Inflammatory macrophage (primary cell): Measurements from ENCODE around the gene GAB1.
A peak's percentile ranks its signal among the peaks of the same experiment; 100 is the strongest.

Source experiments
- DNase-seq, 2 donors: peaks; one replicate each; pipeline ENCODE4 v3.0.0-alpha.2; 2020 to 2022

The GAB1 gene

DNA sequence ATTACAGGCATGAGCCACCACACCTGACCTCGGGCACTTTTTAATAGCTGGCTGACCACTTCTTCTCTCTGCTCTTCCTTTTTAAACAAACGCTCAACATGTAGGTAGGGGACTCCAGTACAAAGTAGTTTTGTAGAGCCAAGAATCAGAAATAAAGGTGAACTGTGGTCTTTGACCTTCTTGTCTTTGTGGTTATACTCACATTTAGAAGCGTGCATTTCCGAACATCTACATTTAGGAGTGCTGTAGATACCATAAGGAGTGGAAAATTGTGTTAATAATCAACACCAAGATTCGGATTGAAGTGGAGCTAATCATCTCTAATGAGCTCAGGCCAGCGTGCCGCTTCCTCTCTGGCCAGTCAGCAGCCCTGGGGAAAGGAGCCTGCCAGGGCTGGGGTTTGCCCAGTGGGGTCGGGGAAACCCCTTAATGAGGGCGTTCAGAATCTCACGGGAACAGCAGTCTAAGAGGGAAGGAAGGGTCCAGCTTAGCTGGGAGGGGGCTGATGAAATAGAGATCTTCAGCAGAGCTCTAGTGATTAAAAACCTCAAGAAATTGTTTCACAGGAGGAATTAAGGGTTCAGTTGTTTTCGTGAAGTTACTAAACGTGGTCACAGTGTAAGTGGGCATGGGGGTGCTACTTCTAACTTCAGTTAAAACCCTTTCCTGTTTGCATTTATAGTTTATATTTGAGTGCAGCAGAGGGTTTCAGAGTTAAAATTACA is 81.2 kb downstream of the GAB1 start:
- no peak for DNase-seq

DNA sequence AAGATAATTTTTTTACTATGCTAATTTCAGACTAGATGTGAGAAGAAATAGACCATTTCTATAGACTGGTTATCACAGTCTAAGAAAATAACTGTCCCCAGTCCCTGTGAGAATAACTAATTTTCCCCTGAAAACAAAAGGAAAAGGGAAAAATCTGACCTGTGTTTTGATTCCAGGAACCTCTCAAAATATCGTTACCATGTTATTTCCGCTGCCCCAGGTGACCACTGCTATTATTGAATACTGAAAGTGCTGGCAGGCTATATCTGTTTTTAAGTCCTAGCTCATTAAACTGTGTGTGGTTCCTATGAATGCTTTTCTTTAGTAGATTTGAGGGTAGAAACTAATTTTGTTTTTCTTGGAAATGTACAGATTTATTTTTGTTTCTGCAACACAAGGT is 83.6 kb downstream of the GAB1 start:
- no peak for DNase-seq

DNA sequence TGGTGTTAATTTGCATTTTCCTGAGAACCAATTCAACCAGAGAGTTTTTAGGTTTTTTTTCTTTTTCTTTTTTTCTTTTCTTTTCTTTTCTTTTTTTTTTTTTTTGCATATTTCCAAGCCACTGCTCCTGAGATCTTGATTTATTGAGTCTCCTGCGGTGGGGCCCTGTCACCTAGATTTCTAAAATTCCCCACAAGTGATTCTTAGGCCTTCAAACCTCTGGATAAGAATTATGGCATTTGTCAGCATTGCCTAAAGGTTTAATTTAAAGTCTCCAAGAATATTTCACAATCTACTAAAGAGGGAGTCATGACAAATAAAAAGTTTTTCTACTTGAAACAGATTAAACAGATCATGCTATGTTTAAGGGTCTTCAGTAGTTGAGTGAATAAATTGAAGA is 84.9 kb downstream of the GAB1 start:
- DNase-seq = no peak

DNA sequence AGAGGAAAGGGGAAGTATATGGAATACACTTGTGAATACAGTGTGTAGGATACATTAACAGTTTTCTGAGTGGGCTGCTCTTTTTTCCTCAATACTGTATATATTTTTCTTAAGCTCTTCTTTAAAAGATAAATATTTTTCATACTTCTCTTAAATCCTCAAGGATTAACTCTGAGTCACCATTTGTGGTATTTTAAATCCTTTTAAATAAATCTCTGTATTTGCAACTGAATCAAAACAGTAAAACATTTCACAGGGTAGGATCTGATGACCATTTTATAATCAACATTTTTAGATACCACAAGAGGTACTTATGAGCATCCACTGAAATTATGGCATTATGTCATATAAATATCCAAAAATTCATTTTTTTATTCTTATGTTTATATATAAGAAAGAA is 87.6 kb downstream of the GAB1 start:
- DNase-seq = peak in 1 of 2 donors; percentile 8

DNA sequence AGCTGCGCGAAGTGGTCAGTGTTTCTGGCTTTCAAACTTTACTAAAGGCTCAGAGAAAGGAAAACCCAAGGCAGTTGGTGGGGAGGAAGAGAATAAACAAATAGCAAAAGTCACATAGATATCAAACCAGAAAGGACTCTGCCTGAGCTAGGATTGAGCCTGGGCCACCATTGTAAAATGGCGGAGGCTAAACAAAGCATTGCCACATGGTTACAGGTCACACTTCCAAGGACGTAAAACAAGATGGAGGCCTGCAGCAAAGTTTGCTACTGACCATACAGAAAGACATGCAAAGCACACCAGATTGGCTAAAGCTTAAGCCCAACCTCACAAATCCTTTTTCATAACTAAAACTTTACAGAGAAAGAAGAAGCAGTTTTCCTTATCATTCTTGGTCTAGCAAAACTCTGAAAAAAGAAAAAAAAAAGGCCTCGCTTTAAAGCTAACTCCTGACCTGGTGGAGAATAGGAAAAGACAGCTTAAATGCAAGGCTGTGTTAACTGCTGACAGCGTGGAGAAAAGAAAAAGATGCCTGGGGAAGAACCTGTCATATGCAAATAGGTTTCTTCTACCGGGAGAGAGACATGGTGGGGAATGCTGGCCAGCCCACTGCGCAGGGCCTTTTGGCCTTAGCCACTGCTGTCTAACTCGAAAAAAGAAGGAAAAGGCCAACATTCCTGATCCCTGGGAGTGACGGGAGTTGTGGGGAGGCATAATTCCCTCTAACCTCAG is 95.0 kb downstream of the GAB1 start:
- no peak for DNase-seq

DNA sequence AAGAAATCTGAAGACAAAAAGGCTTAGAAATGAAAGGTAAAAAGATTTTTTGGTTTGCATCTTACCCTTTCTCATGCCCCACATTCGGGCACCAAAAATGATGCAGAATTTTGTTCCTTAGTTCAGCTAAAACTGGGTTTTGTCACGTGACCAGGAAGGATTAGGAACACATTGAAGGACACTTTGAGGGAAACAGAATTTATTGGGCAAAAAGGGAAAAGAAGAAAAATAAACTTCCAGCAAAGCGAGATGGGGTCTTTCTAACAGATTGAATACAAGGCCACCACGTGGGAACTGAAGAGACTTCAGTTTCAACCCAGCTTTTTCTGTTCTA is 95.5 kb downstream of the GAB1 start:
- DNase-seq = no peak

DNA sequence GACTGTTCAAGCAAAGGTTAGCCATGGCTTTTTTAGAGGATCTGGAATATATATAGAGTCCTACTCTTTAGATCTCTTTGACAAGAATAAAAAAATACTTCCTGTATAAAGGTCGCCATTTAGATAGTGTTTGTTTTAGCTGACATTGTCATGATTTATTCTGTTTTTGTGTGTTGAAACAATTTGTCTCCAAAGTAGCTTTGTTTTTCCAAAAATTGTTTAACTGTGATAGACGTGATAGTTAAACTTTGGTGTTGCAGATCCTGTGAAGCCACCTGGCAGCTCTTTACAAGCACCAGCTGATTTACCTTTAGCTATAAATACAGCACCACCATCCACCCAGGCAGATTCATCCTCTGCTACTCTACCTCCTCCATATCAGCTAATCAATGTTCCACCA is 96.6 kb downstream of the GAB1 start:
- DNase-seq = no peak

DNA sequence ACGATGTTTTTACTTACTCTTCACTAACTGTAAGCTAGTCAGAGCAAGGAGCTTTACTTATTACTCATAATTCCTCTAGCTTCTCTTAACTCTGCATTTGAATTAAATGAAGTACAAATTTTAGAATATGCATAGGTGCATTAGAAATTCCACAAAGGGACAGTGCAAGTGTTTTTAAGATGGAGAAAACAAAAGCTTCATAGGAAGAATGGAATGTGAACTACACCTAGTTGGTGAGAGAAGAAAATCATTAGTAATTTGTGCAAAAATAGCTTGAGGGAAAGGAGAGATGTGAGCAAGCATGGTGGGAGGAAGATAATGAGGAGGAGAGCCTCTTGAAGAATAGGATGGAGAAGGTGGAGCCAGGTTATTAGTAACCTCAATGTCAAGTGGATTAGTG is 99.3 kb downstream of the GAB1 start:
- no peak for DNase-seq

DNA sequence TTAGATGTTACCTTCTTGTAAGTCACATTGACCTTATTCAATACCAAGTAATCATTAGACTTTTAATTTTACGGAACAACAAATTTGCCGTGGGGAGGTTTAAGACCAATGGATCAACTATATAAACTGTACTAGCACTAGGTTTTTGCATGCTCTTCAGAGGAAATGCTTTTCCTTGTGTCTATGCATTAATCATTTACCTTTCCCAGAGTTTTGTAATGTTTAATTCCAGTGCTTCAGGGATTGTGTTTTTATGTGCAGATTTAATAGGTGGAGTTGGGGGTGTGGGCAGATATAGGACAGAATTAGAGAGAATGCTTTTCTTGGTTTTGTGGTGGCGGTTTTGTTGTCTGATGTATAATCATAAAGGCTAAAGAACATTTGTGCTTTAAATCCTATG is 100.8 kb downstream of the GAB1 start:
- no peak for DNase-seq

DNA sequence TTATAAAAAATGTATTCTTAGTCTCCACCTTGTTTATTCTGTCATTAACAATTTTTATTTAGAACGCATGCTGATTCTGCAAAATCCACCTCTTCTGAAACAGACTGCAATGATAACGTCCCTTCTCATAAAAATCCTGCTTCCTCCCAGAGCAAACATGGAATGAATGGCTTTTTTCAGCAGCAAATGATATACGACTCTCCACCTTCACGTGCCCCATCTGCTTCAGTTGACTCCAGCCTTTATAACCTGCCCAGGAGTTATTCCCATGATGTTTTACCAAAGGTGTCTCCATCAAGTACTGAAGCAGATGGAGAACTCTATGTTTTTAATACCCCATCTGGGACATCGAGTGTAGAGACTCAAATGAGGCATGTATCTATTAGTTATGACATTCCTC is 101.3 kb downstream of the GAB1 start:
- DNase-seq = no peak

DNA sequence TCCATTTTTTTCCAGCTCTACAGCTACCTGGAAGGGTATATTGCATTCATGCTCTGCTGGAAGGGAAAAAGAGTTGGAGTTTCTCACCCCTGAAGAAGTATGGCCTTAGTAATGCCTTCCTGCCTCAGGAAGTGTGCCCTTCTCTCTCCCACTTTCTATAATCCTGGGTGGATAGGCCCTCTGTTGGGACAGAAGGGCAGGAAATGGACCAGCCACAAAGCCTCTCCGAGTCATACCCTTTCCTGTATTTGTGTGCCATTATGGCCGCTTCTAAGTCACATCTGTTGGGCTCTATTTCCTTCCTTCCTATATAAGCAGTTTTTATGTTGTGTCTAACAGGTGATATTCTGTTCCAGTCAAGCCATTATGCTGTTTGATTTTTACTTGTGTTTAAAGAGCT is 102.0 kb downstream of the GAB1 start:
- no peak for DNase-seq

DNA sequence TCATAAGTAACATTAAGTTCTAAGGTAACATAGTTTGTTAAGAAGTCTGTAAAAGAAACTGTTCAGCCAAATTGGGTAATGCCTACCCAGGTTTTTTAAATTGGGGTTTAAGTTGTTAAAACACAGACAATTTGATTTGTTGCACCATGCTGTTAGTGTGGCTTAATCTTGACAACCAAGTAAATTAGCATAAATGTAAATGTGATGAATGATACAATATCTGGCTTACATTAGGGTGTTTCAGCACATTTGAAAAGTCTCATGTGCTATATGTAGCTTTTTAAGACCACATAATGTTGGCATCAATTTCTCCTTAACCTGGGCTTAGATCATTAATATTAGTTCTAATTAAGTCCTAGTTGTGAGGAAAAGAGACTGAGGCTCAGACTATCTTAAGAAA is 104.4 kb downstream of the GAB1 start:
- DNase-seq = no peak

DNA sequence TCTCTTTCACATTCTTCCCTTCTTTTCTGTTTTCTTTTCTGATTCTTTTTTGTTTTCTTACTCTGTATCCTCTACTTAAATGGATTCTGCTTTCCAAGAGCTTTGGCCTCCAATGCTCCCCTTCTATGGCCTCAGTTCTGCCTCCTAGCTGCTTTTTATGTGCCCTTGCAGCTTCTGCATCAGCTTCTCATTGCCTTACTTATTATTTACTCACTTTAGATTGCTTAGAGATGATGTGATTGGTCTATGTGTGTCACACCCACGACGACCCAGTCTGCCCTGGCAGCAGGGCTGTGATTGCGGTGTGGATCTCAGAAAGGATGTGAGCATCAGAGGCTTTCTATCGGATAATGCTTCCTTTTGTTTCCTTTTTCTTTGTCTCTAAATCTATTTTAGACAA is 105.0 kb downstream of the GAB1 start:
- DNase-seq = no peak

DNA sequence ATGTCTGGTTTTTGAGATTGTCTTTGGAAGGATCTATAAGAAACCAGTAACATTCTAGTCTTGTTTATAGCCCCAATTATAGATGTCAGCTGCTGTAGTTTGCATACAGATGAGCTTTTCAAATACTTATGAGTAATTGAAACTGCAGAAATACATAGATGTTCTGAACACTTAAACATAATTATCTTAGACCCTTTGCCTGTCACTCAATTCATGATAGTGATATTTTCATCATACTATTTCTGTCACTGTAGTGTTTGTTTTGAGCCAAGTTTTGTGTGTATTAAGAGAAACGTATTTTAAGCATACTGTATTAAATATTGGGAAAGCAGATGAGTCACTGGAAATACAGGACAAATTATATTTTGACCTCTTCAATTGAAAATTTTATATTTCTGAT is 107.1 kb downstream of the GAB1 start:
- no peak for DNase-seq

DNA sequence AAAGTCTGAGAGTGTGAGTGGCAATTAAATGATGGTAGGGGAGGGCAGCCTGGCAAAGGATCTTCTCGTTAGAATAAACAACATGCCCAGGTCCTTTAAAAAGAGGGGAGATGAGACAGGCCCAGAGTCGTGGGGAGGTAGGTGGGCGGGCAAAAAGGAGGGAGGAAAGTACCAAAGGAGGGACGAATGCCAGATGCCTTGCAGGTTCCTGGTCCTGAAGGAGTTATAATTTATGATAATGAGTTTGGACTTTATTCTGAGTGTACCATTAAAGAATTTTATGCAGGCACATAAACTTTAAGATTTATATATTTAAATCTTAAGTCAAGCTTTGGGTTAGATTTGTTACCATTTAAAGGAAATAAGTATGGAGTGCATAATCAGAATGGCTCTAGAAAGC is 114.5 kb downstream of the GAB1 start:
- DNase-seq = no peak

DNA sequence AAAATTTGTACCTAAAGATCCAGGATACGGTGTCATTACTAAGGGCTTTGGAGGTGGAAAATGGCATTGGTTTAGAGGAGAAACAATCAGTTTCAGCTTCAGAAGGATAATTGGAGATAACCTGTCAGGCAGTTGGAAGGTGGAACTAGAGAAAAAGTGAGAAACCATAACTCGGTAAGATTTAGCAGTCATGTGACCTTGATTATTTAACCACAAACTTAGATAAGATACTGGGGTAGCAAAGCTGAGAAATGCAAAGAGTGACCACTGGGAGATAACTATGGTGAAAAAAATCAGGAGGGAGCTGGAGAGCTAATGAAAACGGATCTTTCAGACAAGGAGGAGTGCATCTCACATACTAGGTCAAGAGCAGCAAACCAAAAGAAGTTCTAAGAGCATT is 118.5 kb downstream of the GAB1 start:
- DNase-seq = no peak

DNA sequence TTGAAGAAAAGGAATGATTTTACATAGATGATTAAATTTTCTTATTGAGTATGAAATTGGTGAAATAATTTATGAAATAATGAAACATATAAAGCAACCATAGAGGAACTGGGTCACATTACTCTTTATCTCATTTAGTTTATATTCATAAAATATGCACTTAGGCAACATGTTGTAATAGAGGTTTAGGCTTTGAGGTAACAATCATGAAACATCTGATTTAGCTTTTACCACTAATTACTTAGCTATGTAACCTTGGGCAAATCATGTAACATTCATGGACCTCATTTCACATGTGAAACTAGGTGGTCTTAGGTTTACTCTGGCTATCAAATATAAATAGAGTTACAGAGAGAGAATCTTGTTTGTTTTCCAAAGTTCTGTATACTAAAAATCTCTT is 122.3 kb downstream of the GAB1 start:
- no peak for DNase-seq

DNA sequence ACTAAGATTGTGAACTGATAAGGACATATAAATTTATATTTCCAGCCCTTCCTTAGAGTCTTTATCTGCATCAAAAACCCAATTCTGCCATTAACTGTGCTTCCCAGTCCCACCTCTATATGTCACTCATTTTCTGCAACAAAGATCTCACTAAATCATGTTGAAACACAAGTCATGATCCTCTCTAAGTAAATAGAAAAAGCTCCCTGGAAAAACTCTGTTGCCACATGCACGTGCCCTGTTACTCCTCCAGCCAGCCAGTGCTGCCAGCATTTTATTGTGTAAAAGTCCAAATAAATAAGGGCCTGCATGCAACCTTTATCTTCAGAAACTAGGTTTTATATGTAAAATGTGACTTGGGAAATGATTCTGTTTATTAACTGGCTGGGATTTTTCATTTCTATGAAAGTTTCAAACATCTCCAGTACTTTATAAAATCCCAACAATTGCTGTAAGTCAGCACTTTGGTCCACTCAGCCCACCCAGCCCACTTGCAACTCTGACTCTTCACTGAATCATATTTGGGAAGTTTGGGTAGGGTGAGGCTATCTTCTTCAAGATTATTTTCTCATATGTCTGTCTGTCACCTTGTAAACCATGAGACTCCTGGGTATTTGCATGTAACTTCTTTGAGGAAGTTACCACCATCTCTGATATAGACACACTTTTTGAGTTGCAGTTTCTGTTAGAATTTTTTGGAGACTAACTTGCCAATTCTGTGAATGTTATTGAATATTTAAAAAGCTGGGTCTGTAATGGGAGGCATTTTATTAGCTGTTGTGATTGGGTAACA is 136.9 kb downstream of the GAB1 start:
- no peak for DNase-seq

DNA sequence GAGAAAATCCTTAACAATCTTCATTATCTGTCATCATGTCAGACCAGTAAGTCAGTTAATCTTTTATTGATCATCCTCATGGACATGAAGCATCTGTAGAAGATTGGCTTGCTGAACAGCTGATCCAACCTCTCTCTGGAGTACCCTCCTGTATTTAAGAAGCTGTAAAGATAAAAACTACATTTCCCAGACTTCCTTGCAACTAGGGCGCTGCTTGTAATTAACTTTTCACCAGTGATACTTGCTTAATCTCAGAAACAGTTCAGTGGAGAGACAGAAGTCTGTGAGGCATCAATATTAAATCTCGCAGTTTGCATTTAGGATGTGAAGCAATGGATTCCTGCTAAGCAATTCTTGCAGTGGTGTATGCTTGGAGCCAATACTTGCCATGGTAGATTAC is 140.8 kb downstream of the GAB1 start:
- no peak for DNase-seq

DNA sequence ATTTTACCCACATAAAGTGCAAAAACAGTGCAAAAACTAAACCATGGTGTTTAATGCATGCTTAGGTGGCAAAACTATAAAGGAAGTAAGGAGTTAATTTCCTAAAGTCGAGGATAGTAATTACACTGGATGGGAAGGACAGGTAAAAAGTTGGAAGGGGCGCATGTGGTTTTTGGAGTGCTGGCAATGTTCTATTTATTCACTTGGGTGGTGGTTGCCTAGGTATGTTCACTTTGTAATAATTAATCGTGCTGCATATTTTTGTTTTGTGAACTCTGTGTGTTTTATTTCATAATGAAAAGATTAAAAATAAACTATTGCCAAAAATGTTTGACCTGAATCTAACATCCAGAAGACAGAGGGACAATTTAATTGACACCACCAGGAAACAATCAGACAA is 144.7 kb downstream of the GAB1 start:
- DNase-seq = no peak

DNA sequence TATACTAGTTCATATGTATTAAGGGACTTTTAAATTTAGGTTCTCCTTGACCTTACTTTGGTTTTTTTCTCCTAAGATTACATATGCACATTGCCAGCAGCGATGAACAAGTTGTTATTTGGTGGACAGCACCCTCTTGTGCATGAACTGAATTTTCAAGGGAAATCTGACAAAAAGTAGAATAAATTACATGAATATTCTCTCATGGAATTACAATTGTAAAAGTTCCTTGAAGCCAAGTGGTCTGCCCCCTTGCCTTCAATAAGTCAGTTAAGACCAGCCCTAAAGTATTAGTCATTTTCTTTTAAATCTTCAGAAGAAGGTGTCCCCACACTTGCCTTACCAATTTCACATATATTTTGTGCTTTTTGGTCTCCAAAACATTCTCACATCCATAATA is 146.2 kb downstream of the GAB1 start:
- peak; percentile 41 to 48 for DNase-seq

DNA sequence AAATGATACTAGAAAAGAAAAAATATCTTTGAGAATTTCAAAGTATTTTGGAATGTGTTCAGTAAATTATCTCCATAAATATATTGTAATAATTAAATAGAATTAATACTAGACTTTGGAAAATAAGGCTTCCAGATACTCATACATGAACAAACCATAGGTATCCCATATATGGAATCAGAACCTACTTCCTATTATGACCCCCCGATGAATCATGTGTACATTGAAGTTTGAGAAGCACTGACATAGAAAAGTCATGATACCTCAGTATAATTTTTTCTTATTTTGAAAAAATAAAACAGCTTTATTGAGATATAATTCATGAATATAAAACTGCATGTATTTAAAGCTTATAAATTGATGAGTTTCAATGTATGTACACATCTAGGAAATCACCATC is 149.6 kb downstream of the GAB1 start:
- DNase-seq = no peak

DNA sequence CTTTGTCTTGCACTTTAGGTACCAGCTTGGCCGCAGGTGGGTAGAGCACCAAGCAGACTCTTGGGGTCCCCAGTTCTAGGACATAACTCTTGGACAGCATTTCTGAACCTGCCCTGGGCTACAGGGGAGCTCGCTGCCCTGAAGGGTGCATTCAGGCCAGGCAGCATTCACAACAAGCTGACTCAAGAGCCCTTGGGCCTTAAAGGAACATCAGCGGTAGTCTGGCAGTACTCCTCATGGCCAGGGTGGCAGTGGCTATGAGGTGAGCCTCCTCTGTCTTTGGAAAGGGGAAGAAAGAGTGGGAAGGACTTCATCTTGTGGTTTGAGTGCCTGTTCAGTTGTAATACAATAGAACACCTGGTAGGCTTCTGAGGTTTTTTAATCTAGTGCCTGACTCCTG is 152.0 kb downstream of the GAB1 start:
- peak in 1 of 2 donors; percentile 2 for DNase-seq

DNA sequence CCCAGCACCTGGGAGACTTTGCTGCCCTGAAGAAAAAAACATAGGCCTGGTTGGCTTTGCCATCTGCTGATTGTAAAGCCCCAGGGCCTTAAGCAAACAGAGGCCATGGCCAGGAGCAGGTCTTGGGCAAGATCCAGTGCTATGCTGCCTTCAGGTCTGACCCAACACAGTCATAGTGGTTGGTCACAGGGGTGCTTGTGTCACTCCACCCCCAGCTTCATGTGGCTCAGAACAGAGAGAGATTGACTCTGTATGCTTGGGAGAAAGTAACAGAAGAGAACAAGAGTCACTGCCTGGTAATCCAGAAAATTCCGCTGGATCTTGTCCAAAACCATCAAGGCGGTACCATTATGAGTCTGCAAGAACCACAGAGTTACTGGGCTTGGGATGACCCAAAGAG is 152.4 kb downstream of the GAB1 start:
- peak in 1 of 2 donors; percentile 32 for DNase-seq
